LNCAP (cell line): ENCODE measurements around the gene BPIFB1.

Source experiments
- TF ChIP-seq, protein P1 (sequence below): fragments of 450-650 bp; IDR thresholded peaks from 2 replicates; pipeline ENCODE4 v1.5.1; 2017; ENCODE audit warnings: mild to moderate bottlenecking

BPIFB1 gene

DNA sequence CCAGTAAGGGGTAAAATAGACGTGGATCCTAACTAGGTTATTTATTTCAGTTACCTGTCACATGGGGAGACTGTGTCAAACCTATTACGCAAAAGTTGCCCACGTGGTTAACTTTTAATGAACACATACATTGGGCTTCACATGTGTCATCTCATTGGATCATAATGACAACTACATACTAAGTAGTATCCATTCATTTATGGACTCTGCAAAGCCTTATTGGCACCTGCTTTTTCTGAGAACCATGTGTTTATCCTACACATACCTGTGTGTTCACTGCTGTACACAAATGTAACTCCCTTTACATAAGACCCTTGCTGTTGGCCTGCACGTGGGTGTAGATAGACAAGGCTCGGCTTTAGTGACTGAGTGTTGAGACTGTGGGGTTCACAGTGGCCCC, 42.1 kb upstream of the BPIFB1 start:
- TF ChIP-seq, protein P1, sequence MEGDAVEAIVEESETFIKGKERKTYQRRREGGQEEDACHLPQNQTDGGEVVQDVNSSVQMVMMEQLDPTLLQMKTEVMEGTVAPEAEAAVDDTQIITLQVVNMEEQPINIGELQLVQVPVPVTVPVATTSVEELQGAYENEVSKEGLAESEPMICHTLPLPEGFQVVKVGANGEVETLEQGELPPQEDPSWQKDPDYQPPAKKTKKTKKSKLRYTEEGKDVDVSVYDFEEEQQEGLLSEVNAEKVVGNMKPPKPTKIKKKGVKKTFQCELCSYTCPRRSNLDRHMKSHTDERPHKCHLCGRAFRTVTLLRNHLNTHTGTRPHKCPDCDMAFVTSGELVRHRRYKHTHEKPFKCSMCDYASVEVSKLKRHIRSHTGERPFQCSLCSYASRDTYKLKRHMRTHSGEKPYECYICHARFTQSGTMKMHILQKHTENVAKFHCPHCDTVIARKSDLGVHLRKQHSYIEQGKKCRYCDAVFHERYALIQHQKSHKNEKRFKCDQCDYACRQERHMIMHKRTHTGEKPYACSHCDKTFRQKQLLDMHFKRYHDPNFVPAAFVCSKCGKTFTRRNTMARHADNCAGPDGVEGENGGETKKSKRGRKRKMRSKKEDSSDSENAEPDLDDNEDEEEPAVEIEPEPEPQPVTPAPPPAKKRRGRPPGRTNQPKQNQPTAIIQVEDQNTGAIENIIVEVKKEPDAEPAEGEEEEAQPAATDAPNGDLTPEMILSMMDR = no peak

DNA sequence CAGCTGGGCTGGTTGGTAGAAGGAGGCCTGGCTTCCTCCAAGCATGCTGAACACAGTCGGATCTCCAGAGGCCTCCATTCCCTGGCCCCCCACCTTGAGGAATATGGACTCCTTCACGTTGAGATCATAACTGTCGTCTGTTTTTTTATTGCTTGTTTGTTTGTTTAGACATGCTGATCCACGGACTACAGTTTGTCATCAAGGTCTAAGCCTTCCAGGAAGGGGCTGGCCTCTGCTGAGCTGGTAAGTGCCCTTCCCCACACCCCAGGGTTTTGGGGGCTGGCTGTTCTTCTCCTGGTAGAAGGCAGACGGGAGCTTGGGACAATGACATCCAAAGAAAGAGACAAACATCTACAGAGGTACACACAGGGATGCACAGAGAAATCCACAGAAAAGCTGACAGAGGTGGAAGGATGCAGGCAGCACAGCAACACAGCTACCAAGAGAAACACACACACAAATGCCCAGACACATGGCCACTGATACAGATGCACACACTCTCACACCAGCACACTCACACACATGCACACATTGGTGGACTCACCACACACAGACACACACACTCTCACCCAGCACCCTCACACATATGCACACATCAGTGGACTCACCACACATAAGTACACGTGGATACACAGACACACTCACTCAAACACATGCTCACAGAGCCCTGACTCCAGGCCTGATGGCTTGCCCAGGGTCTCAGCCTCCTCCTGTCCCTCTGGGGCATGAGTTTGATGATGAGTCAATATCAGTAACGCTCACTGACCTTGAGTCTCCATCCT, 40.5 kb upstream of the BPIFB1 start:
- TF ChIP-seq, protein P1 = no peak

DNA sequence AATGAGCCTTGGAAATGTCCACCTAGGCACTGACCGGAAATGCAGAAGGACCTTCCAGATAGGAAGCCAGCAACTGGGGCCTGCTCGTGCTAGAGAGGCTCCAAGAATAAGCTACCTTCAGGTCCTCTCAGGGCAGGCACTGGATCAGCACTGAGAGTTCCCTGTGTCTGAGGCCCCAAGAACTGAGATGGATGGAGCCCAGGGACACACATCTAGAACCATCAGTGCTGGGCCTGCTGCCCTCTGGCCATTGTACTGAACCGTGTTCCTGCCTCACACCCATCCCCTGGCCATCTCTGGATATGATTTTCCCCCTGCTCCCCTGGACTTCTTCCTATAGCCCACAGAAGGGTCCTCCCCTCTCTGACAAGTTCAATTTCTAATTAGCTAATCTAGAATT, 36.9 kb upstream of the BPIFB1 start:
- TF ChIP-seq, protein P1 = no peak

DNA sequence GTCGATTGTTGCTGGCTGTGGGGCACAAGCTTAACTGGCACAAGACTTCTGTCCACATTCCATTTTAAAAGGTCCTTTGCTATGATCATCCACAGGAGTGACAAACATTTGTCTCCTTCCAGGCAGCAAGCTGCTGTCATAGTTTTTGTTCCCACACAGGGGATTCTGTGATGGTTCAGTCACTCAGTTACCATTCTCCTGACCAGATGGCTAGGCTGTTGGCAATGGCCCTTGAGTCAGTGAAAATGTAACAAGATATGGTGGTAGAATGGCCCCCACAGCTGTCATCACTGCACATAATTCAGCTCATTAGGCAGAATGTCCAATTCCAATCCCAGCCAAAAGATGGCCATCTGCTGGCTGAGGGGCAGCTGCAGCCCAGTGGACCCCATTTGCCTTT, 33.6 kb upstream of the BPIFB1 start:
- TF ChIP-seq, protein P1 = no peak

DNA sequence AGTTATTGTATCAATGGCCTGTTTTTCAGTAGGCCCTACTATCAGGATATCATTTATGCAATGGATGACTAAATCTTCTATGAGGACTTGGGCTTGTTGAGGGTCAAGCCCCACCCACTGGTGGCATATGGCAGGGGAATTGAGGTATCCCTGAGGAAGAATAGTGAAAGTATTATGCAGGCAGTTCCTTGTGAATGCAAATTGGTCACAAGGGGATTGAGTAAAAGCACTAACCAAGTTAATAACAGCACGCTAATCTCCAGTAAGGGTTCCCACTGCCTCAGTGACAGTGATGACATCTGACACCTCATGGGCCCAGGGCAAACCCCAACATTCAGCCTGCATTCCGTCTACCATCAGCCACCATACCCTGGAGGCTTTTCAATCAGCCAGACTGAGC, 32.3 kb upstream of the BPIFB1 start:
- TF ChIP-seq, protein P1 = no peak

DNA sequence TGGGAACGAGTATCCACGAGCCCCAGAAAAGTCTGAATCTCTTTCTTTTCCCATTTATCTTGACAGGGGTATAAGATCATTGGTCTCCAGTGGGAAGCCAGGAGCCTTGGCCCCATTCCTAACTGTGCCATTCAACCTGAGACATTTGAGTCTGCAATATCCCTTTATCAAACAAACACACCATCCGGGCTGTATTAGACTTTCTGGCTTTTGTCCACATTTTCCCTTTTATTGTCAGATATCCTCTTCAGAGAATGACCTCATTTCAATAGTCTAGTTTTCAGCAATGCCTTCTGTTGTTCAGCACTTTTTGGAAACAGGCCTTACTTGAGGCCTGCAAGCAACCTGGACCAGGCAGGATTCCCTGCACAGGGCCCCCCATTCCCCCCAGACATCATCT, 31.5 kb upstream of the BPIFB1 start:
- TF ChIP-seq, protein P1 = no peak

DNA sequence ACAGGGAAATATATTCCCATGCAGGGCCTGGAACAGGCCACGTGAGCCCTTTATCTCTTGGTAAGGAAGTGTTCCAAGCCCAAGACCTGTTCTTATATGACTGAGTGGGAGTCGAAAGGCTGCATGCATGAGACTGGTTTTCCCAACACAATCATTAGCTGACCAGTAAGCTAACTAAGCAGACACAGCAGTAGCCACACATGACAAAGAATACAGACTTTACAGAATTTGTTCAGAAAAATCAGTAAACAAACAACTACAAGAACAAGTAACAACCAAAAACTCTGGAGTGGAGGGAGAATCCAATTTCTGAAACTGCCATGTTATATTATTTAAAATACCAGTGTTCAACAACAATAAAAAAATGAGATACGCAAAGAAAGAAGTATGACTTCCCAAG, 30.6 kb upstream of the BPIFB1 start:
- TF ChIP-seq, protein P1 = no peak

DNA sequence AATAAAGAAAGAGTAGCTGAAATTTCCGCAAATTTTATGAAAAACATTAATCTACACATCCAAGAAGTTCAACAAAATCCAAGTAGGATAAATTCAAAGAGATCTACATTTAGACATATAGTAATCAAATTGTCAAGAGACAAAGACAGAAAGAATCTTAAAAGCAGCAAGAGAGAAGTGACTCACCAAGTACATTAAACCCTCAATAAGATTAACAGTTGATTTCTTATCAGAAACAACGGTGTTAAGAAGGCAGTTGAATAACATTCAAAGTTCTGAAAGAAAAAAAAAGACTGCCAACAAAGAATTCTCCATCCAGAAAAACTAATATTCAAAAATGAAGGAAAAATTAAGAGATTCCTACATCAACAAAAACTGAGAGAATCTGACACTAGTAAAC, 28.0 kb upstream of the BPIFB1 start:
- TF ChIP-seq, protein P1 = no peak
